SK-N-SH (cell line): Measurements from ENCODE around the gene USP40. TPM values are rescaled to one million over a fixed set of nuclear protein-coding genes. Genes with fewer than 3 reads are reported as not detected.

ENCODE experiments used
- EP300 ChIP-seq, 2 experiments: IDR thresholded peaks; 2 replicates each; pipeline versions ENCODE4 v1.4.0 to v1.6.1; 2012; ENCODE audit warnings: borderline replicate concordance in 1 of 2, low read depth in 1 of 2, low read length in 1 of 2
- FOXJ3 ChIP-seq: sonication (generic); formaldehyde crosslinking; IDR thresholded peaks from 2 replicates; pipeline ENCODE4 v1.5.1; 2020; ENCODE audit warnings: mild to moderate bottlenecking, missing genetic modification reagents
- GATA2 ChIP-seq: sonication (generic); formaldehyde crosslinking; IDR thresholded peaks from 2 replicates; pipeline ENCODE4 v1.5.0; 2020; ENCODE audit warnings: mild to moderate bottlenecking, missing genetic modification reagents
- MEF2A ChIP-seq: IDR thresholded peaks from 2 replicates; pipeline ENCODE4 v1.4.0; 2012; ENCODE audit warnings: low read depth, borderline replicate concordance
- NRF1 ChIP-seq: IDR thresholded peaks from 2 replicates; pipeline ENCODE4 v1.6.1; 2012; ENCODE audit warnings: low read depth, mild to moderate bottlenecking, low read length
- RAD21 ChIP-seq: IDR thresholded peaks from 2 replicates; pipeline ENCODE4 v1.6.1; 2012; ENCODE audit warnings: mild to moderate bottlenecking, low read length
- REST ChIP-seq: IDR thresholded peaks from 2 replicates; pipeline ENCODE4 v1.6.1; 2012; ENCODE audit warnings: mild to moderate bottlenecking, low read depth, low read length, moderate library complexity
- RFX5 ChIP-seq: IDR thresholded peaks from 2 replicates; pipeline ENCODE4 v1.6.1; 2012; ENCODE audit warnings: mild to moderate bottlenecking, improper control_type of control experiment, low read length
- SIN3A ChIP-seq: IDR thresholded peaks from 2 replicates; pipeline ENCODE4 v1.6.1; 2012; ENCODE audit warnings: low read depth, mild to moderate bottlenecking, low read length, moderate library complexity, borderline replicate concordance
- TEAD4 ChIP-seq: IDR thresholded peaks from 2 replicates; pipeline ENCODE4 v1.4.0; 2012; ENCODE audit warnings: mild to moderate bottlenecking, borderline replicate concordance; ENCODE audit not compliant: insufficient read depth
- YY1 ChIP-seq: IDR thresholded peaks from 2 replicates; pipeline ENCODE4 v1.4.0; 2012; ENCODE audit warnings: low read depth, mild to moderate bottlenecking
- polyA plus RNA-seq, 3 experiments: library from polyadenylated mRNA; depleted of rRNA; stranded (reverse); fragments of >200 nt; gene quantifications; 2 replicates each; pipeline ENCODE4 v1.2.3, GENCODE V29; 2012
- TF ChIP-seq, protein P1 (sequence below): IDR thresholded peaks from 2 replicates; pipeline ENCODE4 v1.4.0; 2012; ENCODE audit warnings: low read depth, borderline replicate concordance
- TF ChIP-seq, protein P2 (sequence below): fragments of 200-600 bp; sonication (generic); IDR thresholded peaks from 2 replicates; pipeline ENCODE4 v1.6.1; 2017; ENCODE audit warnings: antibody characterized with exemption, mild to moderate bottlenecking, moderate library complexity
- TF ChIP-seq, protein P3 (sequence below): IDR thresholded peaks from 2 replicates; pipeline ENCODE4 v1.4.0; 2012; ENCODE audit warnings: low read depth

Gene USP40
- polyA plus RNA-seq, 1 of the 3 experiments (the other 2 are of a cell fraction) = 37.0 TPM

DNA sequence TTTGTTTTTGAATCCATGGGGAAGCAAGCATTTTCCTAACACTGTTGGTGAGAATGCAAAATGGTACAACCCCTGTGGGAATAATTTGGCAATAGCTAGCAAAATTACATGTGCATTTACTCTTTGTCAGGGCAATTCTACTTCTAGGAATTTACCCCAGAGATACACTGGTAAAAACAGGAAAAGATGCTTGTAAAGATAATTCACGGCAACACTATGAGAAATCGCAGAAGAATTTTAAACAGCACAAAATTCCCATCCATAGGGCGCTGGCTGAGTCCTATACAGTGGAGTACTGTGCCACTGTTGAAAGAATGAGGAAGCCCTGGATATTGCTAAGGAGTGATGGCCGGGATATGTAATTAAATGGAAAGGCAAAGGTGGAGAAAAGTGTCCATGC is 136.5 kb downstream of the USP40 start (continued):
- TF ChIP-seq RAD21 = no peak
- no peak for TF ChIP-seq REST
- no peak for TF ChIP-seq SIN3A
- no peak for TF ChIP-seq GATA2 (CRISPR knock-in tag)
- TF ChIP-seq, protein P1, sequence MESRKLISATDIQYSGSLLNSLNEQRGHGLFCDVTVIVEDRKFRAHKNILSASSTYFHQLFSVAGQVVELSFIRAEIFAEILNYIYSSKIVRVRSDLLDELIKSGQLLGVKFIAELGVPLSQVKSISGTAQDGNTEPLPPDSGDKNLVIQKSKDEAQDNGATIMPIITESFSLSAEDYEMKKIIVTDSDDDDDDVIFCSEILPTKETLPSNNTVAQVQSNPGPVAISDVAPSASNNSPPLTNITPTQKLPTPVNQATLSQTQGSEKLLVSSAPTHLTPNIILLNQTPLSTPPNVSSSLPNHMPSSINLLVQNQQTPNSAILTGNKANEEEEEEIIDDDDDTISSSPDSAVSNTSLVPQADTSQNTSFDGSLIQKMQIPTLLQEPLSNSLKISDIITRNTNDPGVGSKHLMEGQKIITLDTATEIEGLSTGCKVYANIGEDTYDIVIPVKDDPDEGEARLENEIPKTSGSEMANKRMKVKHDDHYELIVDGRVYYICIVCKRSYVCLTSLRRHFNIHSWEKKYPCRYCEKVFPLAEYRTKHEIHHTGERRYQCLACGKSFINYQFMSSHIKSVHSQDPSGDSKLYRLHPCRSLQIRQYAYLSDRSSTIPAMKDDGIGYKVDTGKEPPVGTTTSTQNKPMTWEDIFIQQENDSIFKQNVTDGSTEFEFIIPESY = no peak
- TF ChIP-seq, protein P2, sequence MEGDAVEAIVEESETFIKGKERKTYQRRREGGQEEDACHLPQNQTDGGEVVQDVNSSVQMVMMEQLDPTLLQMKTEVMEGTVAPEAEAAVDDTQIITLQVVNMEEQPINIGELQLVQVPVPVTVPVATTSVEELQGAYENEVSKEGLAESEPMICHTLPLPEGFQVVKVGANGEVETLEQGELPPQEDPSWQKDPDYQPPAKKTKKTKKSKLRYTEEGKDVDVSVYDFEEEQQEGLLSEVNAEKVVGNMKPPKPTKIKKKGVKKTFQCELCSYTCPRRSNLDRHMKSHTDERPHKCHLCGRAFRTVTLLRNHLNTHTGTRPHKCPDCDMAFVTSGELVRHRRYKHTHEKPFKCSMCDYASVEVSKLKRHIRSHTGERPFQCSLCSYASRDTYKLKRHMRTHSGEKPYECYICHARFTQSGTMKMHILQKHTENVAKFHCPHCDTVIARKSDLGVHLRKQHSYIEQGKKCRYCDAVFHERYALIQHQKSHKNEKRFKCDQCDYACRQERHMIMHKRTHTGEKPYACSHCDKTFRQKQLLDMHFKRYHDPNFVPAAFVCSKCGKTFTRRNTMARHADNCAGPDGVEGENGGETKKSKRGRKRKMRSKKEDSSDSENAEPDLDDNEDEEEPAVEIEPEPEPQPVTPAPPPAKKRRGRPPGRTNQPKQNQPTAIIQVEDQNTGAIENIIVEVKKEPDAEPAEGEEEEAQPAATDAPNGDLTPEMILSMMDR = no peak
- TF ChIP-seq FOXJ3 (CRISPR knock-in tag) = no peak
- no peak for TF ChIP-seq MEF2A
- TF ChIP-seq RFX5 = no peak
- TF ChIP-seq NRF1 = no peak
- TF ChIP-seq, protein P3, sequence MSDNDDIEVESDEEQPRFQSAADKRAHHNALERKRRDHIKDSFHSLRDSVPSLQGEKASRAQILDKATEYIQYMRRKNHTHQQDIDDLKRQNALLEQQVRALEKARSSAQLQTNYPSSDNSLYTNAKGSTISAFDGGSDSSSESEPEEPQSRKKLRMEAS = peak; percentile 44; the same call in 1 of the 2 replicates
- peak in 1 of 2 experiments; percentile 77; a peak in 2 of 4 replicates for TF ChIP-seq EP300 (IDR thresholded peaks at IDR 0.05; ENCODE audit: borderline replicate concordance in 1 of 2, low read depth in 1 of 2, low read length in 1 of 2)
- TF ChIP-seq TEAD4 = peak; percentile 91
- no peak for TF ChIP-seq YY1
- TF ChIP-seq, all 33 proteins: peak for 11
